ENCODE results near the gene PLEKHA5. TPM values are rescaled to one million over a fixed set of nuclear protein-coding genes. Genes with fewer than 3 reads are reported as not detected.

PLEKHA5 gene
- polyA plus RNA-seq, 1 of the 3 experiments (the other 2 are of a cell fraction) = 7.1 TPM

DNA sequence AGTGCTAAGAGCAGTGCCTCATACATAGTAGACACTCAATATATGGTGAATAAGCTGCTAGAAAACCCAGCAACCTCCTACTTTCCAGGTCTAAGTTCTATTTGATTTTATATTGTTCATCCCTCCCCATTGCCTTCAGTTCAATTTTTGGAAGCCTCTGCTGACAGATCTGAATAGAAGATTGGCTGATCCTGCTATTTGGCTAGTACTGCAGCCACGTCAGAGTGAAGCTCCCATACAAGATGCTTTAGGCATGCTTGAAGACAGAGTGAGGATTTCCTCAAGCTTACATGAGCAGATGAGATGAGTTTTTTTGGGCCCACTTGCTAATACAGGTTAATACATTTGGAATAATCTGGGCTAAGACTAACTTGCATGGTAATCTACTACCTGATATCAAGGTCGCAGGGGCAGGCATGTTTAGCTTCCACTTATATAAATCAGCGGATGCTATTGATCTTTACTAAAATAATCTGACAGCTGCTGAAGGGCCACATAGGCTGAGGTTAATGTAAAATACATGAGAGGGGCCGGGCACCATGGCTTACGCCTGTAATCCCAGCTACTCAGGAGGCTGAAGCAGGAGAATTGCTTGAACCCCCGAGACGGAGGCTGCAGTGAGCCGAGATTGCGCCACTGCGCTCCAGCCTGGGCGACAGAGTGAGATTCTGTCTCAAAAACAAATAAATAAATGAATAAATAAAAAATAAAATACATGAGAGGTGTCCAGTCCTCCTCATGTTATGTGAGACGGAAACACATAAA lies 293.8 kb downstream of the PLEKHA5 start:
- Histone ChIP-seq H3K27ac (ENCODE audit: low read depth in 2 of 2, low read length in 1 of 2) (no peak overlapping the region), H3K4me1 (ENCODE audit: control insufficient read depth in 1 of 2, insufficient read depth in 2 of 2, low read depth in 1 of 2, low read length in 1 of 2) (no peaks in the 10 kb centered on the region), H3F3A (replicated peaks; ENCODE audit: insufficient read depth) (no peaks in the 10 kb centered on the region), H3K9ac (no peak overlapping the region), H4K20me1 (ENCODE audit: insufficient read depth) (no peaks in the 10 kb centered on the region), H3K9me3 (no peaks in the 10 kb centered on the region), H3K79me2 (ENCODE audit: insufficient read depth) (no peaks in the 10 kb centered on the region), H3K36me3 (replicated peaks in 1 of 2; ENCODE audit: control insufficient read depth in 1 of 2, insufficient read depth in 2 of 2, low read length in 1 of 2) (no peaks in the 10 kb centered on the region), H2AFZ (ENCODE audit: low read depth) (no peak overlapping the region), H3K4me2 (no peak overlapping the region), H3K27me3 (ENCODE audit: insufficient read depth) (no peaks in the 10 kb centered on the region), H3K9me2 (no peaks in the 10 kb centered on the region), H3K4me3 (ENCODE audit: low read depth in 2 of 2, low read length in 1 of 2) (no peak overlapping the region)
- POLR2A ChIA-PET = no interaction called here
- TF ChIP-seq CHD2 (IDR thresholded peaks at IDR 0.05; ENCODE audit: low read length, partially characterized antibody) = no peak
- TF ChIP-seq RAD21 (IDR thresholded peaks at IDR 0.05; ENCODE audit: low read length) = no peak
- no peak for TF ChIP-seq SIN3A (IDR thresholded peaks at IDR 0.05; ENCODE audit: borderline replicate concordance, low read depth, low read length)
- TF ChIP-seq TCF12 (IDR thresholded peaks at IDR 0.05) = no peak
- TF ChIP-seq RFX5 (IDR thresholded peaks at IDR 0.05; ENCODE audit: low read length) = no peak
- no peak for TF ChIP-seq JUND (IDR thresholded peaks at IDR 0.05)
- TF ChIP-seq, protein P1, sequence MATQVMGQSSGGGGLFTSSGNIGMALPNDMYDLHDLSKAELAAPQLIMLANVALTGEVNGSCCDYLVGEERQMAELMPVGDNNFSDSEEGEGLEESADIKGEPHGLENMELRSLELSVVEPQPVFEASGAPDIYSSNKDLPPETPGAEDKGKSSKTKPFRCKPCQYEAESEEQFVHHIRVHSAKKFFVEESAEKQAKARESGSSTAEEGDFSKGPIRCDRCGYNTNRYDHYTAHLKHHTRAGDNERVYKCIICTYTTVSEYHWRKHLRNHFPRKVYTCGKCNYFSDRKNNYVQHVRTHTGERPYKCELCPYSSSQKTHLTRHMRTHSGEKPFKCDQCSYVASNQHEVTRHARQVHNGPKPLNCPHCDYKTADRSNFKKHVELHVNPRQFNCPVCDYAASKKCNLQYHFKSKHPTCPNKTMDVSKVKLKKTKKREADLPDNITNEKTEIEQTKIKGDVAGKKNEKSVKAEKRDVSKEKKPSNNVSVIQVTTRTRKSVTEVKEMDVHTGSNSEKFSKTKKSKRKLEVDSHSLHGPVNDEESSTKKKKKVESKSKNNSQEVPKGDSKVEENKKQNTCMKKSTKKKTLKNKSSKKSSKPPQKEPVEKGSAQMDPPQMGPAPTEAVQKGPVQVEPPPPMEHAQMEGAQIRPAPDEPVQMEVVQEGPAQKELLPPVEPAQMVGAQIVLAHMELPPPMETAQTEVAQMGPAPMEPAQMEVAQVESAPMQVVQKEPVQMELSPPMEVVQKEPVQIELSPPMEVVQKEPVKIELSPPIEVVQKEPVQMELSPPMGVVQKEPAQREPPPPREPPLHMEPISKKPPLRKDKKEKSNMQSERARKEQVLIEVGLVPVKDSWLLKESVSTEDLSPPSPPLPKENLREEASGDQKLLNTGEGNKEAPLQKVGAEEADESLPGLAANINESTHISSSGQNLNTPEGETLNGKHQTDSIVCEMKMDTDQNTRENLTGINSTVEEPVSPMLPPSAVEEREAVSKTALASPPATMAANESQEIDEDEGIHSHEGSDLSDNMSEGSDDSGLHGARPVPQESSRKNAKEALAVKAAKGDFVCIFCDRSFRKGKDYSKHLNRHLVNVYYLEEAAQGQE (IDR thresholded peaks at IDR 0.05; ENCODE audit: low read depth, low read length) = no peak
- TF ChIP-seq GABPA (IDR thresholded peaks at IDR 0.05; ENCODE audit: low read depth) = no peak
- TF ChIP-seq, protein P2, sequence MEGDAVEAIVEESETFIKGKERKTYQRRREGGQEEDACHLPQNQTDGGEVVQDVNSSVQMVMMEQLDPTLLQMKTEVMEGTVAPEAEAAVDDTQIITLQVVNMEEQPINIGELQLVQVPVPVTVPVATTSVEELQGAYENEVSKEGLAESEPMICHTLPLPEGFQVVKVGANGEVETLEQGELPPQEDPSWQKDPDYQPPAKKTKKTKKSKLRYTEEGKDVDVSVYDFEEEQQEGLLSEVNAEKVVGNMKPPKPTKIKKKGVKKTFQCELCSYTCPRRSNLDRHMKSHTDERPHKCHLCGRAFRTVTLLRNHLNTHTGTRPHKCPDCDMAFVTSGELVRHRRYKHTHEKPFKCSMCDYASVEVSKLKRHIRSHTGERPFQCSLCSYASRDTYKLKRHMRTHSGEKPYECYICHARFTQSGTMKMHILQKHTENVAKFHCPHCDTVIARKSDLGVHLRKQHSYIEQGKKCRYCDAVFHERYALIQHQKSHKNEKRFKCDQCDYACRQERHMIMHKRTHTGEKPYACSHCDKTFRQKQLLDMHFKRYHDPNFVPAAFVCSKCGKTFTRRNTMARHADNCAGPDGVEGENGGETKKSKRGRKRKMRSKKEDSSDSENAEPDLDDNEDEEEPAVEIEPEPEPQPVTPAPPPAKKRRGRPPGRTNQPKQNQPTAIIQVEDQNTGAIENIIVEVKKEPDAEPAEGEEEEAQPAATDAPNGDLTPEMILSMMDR (IDR thresholded peaks at IDR 0.05) = no peak
- no peak for TF ChIP-seq MXI1 (IDR thresholded peaks at IDR 0.05; ENCODE audit: low read depth, low read length)
- no peak for TF ChIP-seq NFIC (IDR thresholded peaks at IDR 0.05; ENCODE audit: borderline replicate concordance)
- no peak for TF ChIP-seq EP300 (IDR thresholded peaks at IDR 0.05; ENCODE audit: borderline replicate concordance in 1 of 2, low read depth in 1 of 2, low read length in 1 of 2)
- TF ChIP-seq SMC3 (IDR thresholded peaks at IDR 0.05; ENCODE audit: low read depth, low read length) = no peak
- TF ChIP-seq EZH2phosphoT487 (IDR thresholded peaks at IDR 0.05; ENCODE audit: borderline replicate concordance, low read depth) = no peak
- no peak for TF ChIP-seq TEAD4 (IDR thresholded peaks at IDR 0.05; ENCODE audit: borderline replicate concordance, insufficient read depth)
- no peak for TF ChIP-seq MEF2A (IDR thresholded peaks at IDR 0.05; ENCODE audit: borderline replicate concordance, low read depth)
- TF ChIP-seq, protein P3, sequence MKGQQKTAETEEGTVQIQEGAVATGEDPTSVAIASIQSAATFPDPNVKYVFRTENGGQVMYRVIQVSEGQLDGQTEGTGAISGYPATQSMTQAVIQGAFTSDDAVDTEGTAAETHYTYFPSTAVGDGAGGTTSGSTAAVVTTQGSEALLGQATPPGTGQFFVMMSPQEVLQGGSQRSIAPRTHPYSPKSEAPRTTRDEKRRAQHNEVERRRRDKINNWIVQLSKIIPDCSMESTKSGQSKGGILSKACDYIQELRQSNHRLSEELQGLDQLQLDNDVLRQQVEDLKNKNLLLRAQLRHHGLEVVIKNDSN (IDR thresholded peaks at IDR 0.05; ENCODE audit: borderline replicate concordance, low read depth) = no peak
- TF ChIP-seq, protein P4, sequence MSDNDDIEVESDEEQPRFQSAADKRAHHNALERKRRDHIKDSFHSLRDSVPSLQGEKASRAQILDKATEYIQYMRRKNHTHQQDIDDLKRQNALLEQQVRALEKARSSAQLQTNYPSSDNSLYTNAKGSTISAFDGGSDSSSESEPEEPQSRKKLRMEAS (IDR thresholded peaks at IDR 0.05; ENCODE audit: low read depth) = no peak
- TF ChIP-seq, protein P5, sequence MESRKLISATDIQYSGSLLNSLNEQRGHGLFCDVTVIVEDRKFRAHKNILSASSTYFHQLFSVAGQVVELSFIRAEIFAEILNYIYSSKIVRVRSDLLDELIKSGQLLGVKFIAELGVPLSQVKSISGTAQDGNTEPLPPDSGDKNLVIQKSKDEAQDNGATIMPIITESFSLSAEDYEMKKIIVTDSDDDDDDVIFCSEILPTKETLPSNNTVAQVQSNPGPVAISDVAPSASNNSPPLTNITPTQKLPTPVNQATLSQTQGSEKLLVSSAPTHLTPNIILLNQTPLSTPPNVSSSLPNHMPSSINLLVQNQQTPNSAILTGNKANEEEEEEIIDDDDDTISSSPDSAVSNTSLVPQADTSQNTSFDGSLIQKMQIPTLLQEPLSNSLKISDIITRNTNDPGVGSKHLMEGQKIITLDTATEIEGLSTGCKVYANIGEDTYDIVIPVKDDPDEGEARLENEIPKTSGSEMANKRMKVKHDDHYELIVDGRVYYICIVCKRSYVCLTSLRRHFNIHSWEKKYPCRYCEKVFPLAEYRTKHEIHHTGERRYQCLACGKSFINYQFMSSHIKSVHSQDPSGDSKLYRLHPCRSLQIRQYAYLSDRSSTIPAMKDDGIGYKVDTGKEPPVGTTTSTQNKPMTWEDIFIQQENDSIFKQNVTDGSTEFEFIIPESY (IDR thresholded peaks at IDR 0.05; ENCODE audit: borderline replicate concordance, low read depth) = no peak
- no peak for TF ChIP-seq RCOR1 (IDR thresholded peaks at IDR 0.05; ENCODE audit: low read length)
- no peak for DNase-seq
- 95% methylated on average over 12 of the region's 12 CpGs for WGBS (ENCODE audit: low lambda C conversion rate)
- CTCF ChIA-PET = interaction anchor here (1.0 to 1.1 kb wide), 2 partner anchors 8 to 12 kb away, joined by 3 read pairs; no protein-coding TSS in a partner anchor
